GM12878 (cell line): ENCODE measurements around the gene GABRP.
"Not testable (repeated sequence)": the region's sequence is repeated elsewhere in the genome, so short reads cannot be mapped to it uniquely, and the experiment has no call there.

Experiments
- ATF3 ChIP-seq: IDR thresholded peaks from 2 replicates; pipeline ENCODE4 v1.6.1; 2011; ENCODE audit warnings: low read depth, mild to moderate bottlenecking, low read length, moderate library complexity, borderline replicate concordance; ENCODE audit errors: extremely low read depth
- CTCF ChIP-seq, 3 experiments: IDR thresholded peaks in 2 of 3; conservative IDR thresholded peaks in 1 of 3; 2 replicates each; pipeline ENCODE4 v1.5.1; 2011; ENCODE audit warnings: low read depth in 3 of 3, low read length in 3 of 3, mild to moderate bottlenecking in 3 of 3, control low read depth in 2 of 3, moderate library complexity in 2 of 3, inconsistent platforms in 1 of 3, mixed read lengths in 1 of 3; ENCODE audit not compliant: control insufficient read depth in 2 of 3, insufficient read depth in 1 of 3; ENCODE audit errors: extremely low read depth in 1 of 3
- EP300 ChIP-seq, 2 experiments: fragments of 150-350 bp in 1 of 2; IDR thresholded peaks; 2 replicates each; pipeline ENCODE4 v1.6.1; 2011 to 2012; ENCODE audit warnings: low read depth in 2 of 2, low read length in 2 of 2, borderline replicate concordance in 1 of 2, improper control_type of control experiment in 1 of 2, inconsistent platforms in 1 of 2; ENCODE audit not compliant: control insufficient read depth in 1 of 2
- GABPA ChIP-seq: IDR thresholded peaks from 2 replicates; pipeline ENCODE4 v1.6.1; 2014; ENCODE audit warnings: antibody characterized with exemption, low read depth, mild to moderate bottlenecking, inconsistent platforms
- KDM1A ChIP-seq: fragments of 200-600 bp; sonication (generic); IDR thresholded peaks from 2 replicates; pipeline ENCODE4 v1.6.1; 2016; ENCODE audit warnings: borderline replicate concordance
- POLR2A ChIP-seq: IDR thresholded peaks from 2 replicates; pipeline ENCODE4 v1.6.1; 2011; ENCODE audit warnings: low read depth, mild to moderate bottlenecking, low read length
- RCOR1 ChIP-seq: conservative IDR thresholded peaks from 2 replicates; pipeline ENCODE4 v1.6.1; 2012; ENCODE audit warnings: low read depth, low read length, improper control_type of control experiment
- SUZ12 ChIP-seq: fragments of 200-600 bp; sonication (generic); IDR thresholded peaks from one replicate; pipeline ENCODE4 v1.6.1; 2018; ENCODE audit warnings: antibody characterized with exemption, mild to moderate bottlenecking; ENCODE audit not compliant: unreplicated experiment
- ZNF384 ChIP-seq: IDR thresholded peaks from 2 replicates; pipeline ENCODE4 v1.6.1; 2012; ENCODE audit warnings: low read depth, mild to moderate bottlenecking, low read length, improper control_type of control experiment, borderline replicate concordance

GRCh38 chr5:170765868-170766267 is 17.7 kb upstream of the GABRP start:
- TF ChIP-seq EP300 (IDR thresholded peaks at IDR 0.05; ENCODE audit: borderline replicate concordance in 1 of 2, control insufficient read depth in 1 of 2, low read depth in 2 of 2, low read length in 2 of 2); ATF3; ZNF384; GABPA; KDM1A; RCOR1; POLR2A; CTCF (IDR thresholded peaks at IDR 0.05 in 2 of 3, conservative IDR thresholded peaks at IDR 0.05 in 1 of 3; ENCODE audit: control insufficient read depth in 2 of 3, extremely low read depth in 1 of 3, insufficient read depth in 1 of 3, low read depth in 3 of 3, low read length in 3 of 3); SUZ12: not testable (repeated sequence)
